Smooth muscle cell (in vitro differentiated cells): ENCODE data around the gene SRSF5. TPM values are rescaled to one million over a fixed set of nuclear protein-coding genes. Genes with fewer than 3 reads are reported as not detected.
"Not testable (repeated sequence)": the region's sequence is repeated elsewhere in the genome, so short reads cannot be mapped to it uniquely, and the experiment has no call there.

Source experiments
- DNase-seq: peaks from one replicate; lab custom pipeline; 2025; ENCODE audit not compliant: unreplicated experiment; lab: John Stamatoyannopoulos, UW
- H2AFZ ChIP-seq: fragments of 200-600 bp; sonication (generic); 2 replicates; pipeline ENCODE4 v1.6.0; 2016; ENCODE audit warnings: antibody characterized with exemption, low read depth, mild to moderate bottlenecking
- H3F3A ChIP-seq: fragments of 200-600 bp; sonication (generic); 2 replicates; pipeline ENCODE4 v1.6.0; 2017; ENCODE audit warnings: antibody characterized with exemption, low read depth
- H3K27ac ChIP-seq: fragments of 200-600 bp; sonication (generic); 2 replicates; pipeline ENCODE4 v1.5.1; 2016; ENCODE audit warnings: low read depth, mild to moderate bottlenecking
- H3K27me3 ChIP-seq: fragments of 200-600 bp; sonication (generic); 2 replicates; pipeline ENCODE4 v1.6.1; 2016; ENCODE audit warnings: low read depth, mild to moderate bottlenecking
- H3K36me3 ChIP-seq: fragments of 200-600 bp; sonication (generic); 2 replicates; pipeline ENCODE4 v1.5.1; 2016; ENCODE audit warnings: low read depth
- H3K4me1 ChIP-seq: fragments of 200-600 bp; sonication (generic); 2 replicates; pipeline ENCODE4 v1.5.1; 2016; ENCODE audit warnings: low read depth
- H3K4me2 ChIP-seq: fragments of 200-600 bp; sonication (generic); 2 replicates; pipeline ENCODE4 v1.6.0; 2016; ENCODE audit warnings: mild to moderate bottlenecking
- H3K4me3 ChIP-seq: fragments of 200-600 bp; sonication (generic); 2 replicates; pipeline ENCODE4 v1.5.1; 2016; ENCODE audit warnings: mild to moderate bottlenecking
- H3K79me2 ChIP-seq: fragments of 200-600 bp; sonication (generic); 2 replicates; pipeline ENCODE4 v1.6.0; 2016; ENCODE audit warnings: low read depth, mild to moderate bottlenecking
- H3K9ac ChIP-seq: fragments of 200-600 bp; sonication (generic); 2 replicates; pipeline ENCODE4 v1.6.0; 2016; ENCODE audit warnings: low read depth
- H3K9me3 ChIP-seq: fragments of 200-600 bp; sonication (generic); replicated peaks from 2 replicates; pipeline ENCODE4 v1.5.1; 2016; ENCODE audit warnings: low read depth
- H4K20me1 ChIP-seq: fragments of 200-600 bp; sonication (generic); 2 replicates; pipeline ENCODE4 v1.6.0; 2016; ENCODE audit warnings: low read depth
- WGBS: methylation state at CpG from one replicate; pipeline ENCODE4 v1.1.7; 2016; ENCODE audit warnings: low lambda C conversion rate; 5-methylcytosine and 5-hydroxymethylcytosine counted together
- polyA plus RNA-seq: library from polyadenylated mRNA; unstranded; fragments of >200 nt; fragmentation: Nextera tagmentation; extraction: Ambion mirVana; gene quantifications from 2 replicates; pipeline ENCODE4 v1.2.1, GENCODE V29; 2016
- total RNA-seq: library from RNA; depleted of rRNA; stranded (reverse); fragments of >200 nt; gene quantifications from 2 replicates; pipeline ENCODE4 v1.2.3, GENCODE V29; 2014
- TF ChIP-seq, protein P1 (sequence below): fragments of 200-600 bp; sonication (generic); IDR thresholded peaks from 2 replicates; pipeline ENCODE4 v1.5.1; 2017; ENCODE audit warnings: borderline replicate concordance, mild to moderate bottlenecking, antibody characterized with exemption; ENCODE audit not compliant: insufficient read depth, poor library complexity, severe bottlenecking

The SRSF5 gene
- 197 and 246 TPM in 2 replicates for total RNA-seq
- 201 and 300 TPM in 2 replicates for polyA plus RNA-seq

DNA sequence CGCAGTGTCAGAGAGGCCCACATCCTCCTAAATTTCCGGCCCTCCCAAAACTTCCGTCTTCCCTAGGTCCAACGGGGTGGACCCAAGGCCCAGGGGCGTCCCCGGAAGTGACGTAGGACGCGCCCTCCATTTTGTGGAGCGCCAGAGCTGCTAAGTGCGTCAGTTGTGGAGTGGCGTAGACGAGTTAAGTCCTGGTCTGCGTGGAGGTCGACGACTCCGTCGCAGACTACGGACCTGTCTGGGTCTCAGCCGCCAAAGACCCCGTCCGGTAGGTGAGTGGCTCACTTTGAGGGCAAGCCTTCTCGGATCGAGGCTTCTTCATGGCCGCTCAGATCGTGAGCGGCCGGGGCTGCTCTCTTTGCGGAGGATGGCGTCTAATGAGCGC is at the start of gene SRSF5:
Gene SRSF5 (plus strand): TSS at position 159 of the 385 bp plus-strand sequence. CDS start 1,015 bp downstream, outside the sequence.
- peak within 1 kb of the TSS; percentile 97 for H3K4me2 ChIP-seq
- peaks cover 49% of the 10 kb centered on the region for H4K20me1 ChIP-seq
- no peaks in the 10 kb centered on the region for H3K9me3 ChIP-seq
- H3K27ac ChIP-seq: peak within 1 kb of the TSS; percentile 100
- peak within 1 kb of the TSS; percentile 84 for H2AFZ ChIP-seq
- H3F3A ChIP-seq: peaks cover 29% of the 10 kb centered on the region
- H3K4me3 ChIP-seq: peak within 1 kb of the TSS; percentile 99
- H3K9ac ChIP-seq: peak within 1 kb of the TSS; percentile 100
- peaks cover 20% of the 10 kb centered on the region for H3K36me3 ChIP-seq
- peaks cover 24% of the 10 kb centered on the region for H3K4me1 ChIP-seq
- no peaks in the 10 kb centered on the region for H3K27me3 ChIP-seq
- peaks cover 37% of the 10 kb centered on the region for H3K79me2 ChIP-seq
- under 1% methylated on average over 31 of the region's 31 CpGs for WGBS
- TF ChIP-seq, protein P1, sequence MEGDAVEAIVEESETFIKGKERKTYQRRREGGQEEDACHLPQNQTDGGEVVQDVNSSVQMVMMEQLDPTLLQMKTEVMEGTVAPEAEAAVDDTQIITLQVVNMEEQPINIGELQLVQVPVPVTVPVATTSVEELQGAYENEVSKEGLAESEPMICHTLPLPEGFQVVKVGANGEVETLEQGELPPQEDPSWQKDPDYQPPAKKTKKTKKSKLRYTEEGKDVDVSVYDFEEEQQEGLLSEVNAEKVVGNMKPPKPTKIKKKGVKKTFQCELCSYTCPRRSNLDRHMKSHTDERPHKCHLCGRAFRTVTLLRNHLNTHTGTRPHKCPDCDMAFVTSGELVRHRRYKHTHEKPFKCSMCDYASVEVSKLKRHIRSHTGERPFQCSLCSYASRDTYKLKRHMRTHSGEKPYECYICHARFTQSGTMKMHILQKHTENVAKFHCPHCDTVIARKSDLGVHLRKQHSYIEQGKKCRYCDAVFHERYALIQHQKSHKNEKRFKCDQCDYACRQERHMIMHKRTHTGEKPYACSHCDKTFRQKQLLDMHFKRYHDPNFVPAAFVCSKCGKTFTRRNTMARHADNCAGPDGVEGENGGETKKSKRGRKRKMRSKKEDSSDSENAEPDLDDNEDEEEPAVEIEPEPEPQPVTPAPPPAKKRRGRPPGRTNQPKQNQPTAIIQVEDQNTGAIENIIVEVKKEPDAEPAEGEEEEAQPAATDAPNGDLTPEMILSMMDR: no peak
- peak; percentile 78 for DNase-seq

DNA sequence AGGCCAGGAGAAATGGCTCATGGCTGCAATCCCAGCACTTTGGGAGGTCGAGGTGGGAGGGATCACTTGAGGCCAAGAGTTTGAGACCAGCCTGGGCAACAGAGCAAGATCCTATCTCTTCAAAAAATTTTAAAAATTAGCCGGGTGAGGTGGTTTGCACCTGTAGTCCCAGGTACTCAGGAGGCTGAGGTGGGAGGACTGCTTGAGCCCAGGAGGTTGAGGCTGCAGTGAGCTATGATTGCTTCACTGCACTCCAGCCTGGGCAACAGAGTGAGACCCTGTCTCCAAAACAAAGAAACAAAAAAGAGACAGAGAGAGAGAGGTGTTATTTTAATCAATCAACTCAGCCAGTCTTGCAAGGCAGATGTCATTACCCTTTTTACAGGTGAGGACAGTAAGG is 48.3 kb upstream of the SRSF5 start:
- H3K27me3 ChIP-seq, H3K79me2 ChIP-seq, H3K36me3 ChIP-seq, H3K4me3 ChIP-seq, H3K4me2 ChIP-seq, H3F3A ChIP-seq, H3K9me3 ChIP-seq, H2AFZ ChIP-seq, DNase-seq, H4K20me1 ChIP-seq: not testable (repeated sequence)
- H3K9ac ChIP-seq: peak overlapping the region; percentile 48
- WGBS: 90% methylated on average over 2 of the region's 2 CpGs
- H3K4me1 ChIP-seq: peaks cover 32% of the 10 kb centered on the region
- peak overlapping the region; percentile 91 for H3K27ac ChIP-seq

DNA sequence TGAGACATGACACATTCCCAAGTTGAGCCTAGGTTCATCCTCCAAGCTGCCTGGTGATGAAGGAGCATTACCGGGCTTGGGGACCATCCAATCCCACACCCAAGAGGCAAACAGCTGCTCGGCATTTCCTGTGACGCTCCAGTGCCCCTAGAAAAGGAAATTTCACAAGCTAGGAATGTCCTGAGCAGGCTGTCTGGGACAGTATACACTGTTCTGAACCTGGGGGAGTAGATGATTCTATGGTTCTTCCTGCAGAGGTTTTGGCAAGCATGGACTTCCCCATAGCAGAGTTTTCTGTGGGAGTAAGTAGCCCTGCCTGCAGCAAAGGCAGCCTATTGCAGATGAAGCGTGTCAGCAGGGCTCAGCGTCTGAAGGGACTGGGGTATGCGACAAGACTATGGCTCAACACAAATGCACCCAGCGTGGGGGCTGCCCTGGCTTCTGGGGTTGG is 47.4 kb upstream of the SRSF5 start:
- H3K4me1 ChIP-seq: peaks cover 23% of the 10 kb centered on the region
- H3K4me2 ChIP-seq: peak overlapping the region; percentile 30
- no peaks in the 10 kb centered on the region for H4K20me1 ChIP-seq
- H3F3A ChIP-seq: peaks cover 4% of the 10 kb centered on the region
- no peak for DNase-seq
- H3K79me2 ChIP-seq: no peaks in the 10 kb centered on the region
- TF ChIP-seq, protein P1: no peak
- H3K9me3 ChIP-seq: no peaks in the 10 kb centered on the region
- peak overlapping the region; percentile 55 for H3K9ac ChIP-seq
- peak overlapping the region; percentile 88 for H3K27ac ChIP-seq
- H2AFZ ChIP-seq: no peak overlapping the region
- H3K36me3 ChIP-seq: no peaks in the 10 kb centered on the region
- H3K27me3 ChIP-seq: no peaks in the 10 kb centered on the region
- H3K4me3 ChIP-seq: no peak overlapping the region
- WGBS: 29% methylated on average over 7 of the region's 7 CpGs

DNA sequence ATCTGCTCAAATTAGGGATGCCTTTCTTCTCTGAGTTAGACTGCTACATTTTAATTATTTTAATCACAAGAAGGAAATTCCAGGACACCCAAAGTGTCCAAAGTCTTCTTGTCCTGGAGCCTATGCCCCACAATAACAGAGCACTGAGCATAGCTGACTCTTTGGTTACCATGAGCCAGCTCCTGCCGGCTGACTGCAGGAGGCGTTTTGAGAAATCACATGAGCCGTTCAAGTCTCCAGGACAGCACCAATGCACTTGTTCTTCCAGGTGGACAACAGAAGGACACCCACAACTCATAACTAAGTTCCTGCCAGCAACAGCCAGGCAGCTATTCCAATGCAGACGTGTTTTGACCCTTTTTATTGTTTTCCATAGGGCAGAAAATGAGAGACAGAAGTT is 46.0 kb upstream of the SRSF5 start:
- peaks cover 1% of the 10 kb centered on the region for H3F3A ChIP-seq
- WGBS: 80% methylated on average over 4 of the region's 4 CpGs
- H3K4me1 ChIP-seq: peaks cover 16% of the 10 kb centered on the region
- no peak overlapping the region for H3K27ac ChIP-seq
- no peaks in the 10 kb centered on the region for H3K79me2 ChIP-seq
- DNase-seq: no peak
- TF ChIP-seq, protein P1: no peak
- H3K4me2 ChIP-seq: no peak overlapping the region
- no peaks in the 10 kb centered on the region for H3K9me3 ChIP-seq
- no peak overlapping the region for H3K4me3 ChIP-seq
- no peak overlapping the region for H2AFZ ChIP-seq
- H4K20me1 ChIP-seq: no peaks in the 10 kb centered on the region
- H3K9ac ChIP-seq: no peak overlapping the region
- no peaks in the 10 kb centered on the region for H3K27me3 ChIP-seq
- no peaks in the 10 kb centered on the region for H3K36me3 ChIP-seq
